Left kidney (tissue), 2 donors: ENCODE data around the gene ANAPC2. TPM values are rescaled to one million over a fixed set of nuclear protein-coding genes. Genes with fewer than 3 reads are reported as not detected.

Source experiments
- DNase-seq: peaks from one replicate; pipeline ENCODE4 v3.0.0-alpha.2; 2013
- polyA plus RNA-seq: library from polyadenylated mRNA; unstranded; fragments of 120-200 nt; gene quantifications from one replicate; pipeline ENCODE4 v1.2.1, GENCODE V29; 2013; ENCODE audit not compliant: insufficient read length

The ANAPC2 gene
- polyA plus RNA-seq, 1 donor: 42.9 TPM

- DNase-seq: no peak
Measured at GRCh38 chr9:137176302-137177182, 11.8 kb downstream of the ANAPC2 start.

GRCh38 chr9:137175345-137175961 lies 12.9 kb downstream of the ANAPC2 start:
- no peak for DNase-seq

GRCh38 chr9:137174722-137175293 lies 13.6 kb downstream of the ANAPC2 start:
- DNase-seq: no peak

GRCh38 chr9:137173796-137174664 lies 14.3 kb downstream of the ANAPC2 start:
- no peak for DNase-seq

GRCh38 chr9:137172901-137173795 lies 15.2 kb downstream of the ANAPC2 start:
- DNase-seq: no peak

- no peak for DNase-seq
Measured at GRCh38 chr9:137171149-137171900, 17.0 kb downstream of the ANAPC2 start.

GRCh38 chr9:137170486-137171148 lies 17.7 kb downstream of the ANAPC2 start:
- DNase-seq: no peak

- DNase-seq: no peak
Measured at GRCh38 chr9:137169896-137170358, 18.4 kb downstream of the ANAPC2 start, which contains the start of gene LRRC26. TSS of gene LRRC26 (minus strand) at chr9:137170051. CDS start at chr9:137169943, 108 bp downstream.

GRCh38 chr9:137168904-137169856 lies 19.2 kb downstream of the ANAPC2 start:
- DNase-seq: peak; percentile 35

GRCh38 chr9:137168573-137168903 lies 19.8 kb downstream of the ANAPC2 start:
- no peak for DNase-seq

GRCh38 chr9:137167747-137168572 lies 20.4 kb downstream of the ANAPC2 start:
- DNase-seq: no peak

GRCh38 chr9:137167277-137167746 lies 21.0 kb downstream of the ANAPC2 start:
- DNase-seq: no peak

GRCh38 chr9:137166380-137167229 lies 21.8 kb downstream of the ANAPC2 start:
- DNase-seq: no peak

- no peak for DNase-seq
Measured at GRCh38 chr9:137165250-137165836, 23.0 kb downstream of the ANAPC2 start.

- DNase-seq: no peak
Measured at GRCh38 chr9:137164370-137165249, 23.8 kb downstream of the ANAPC2 start.
